Measurements from ENCODE around the gene ADAMTS10. TPM values are rescaled to one million over a fixed set of nuclear protein-coding genes. Genes with fewer than 3 reads are reported as not detected.
A peak's percentile ranks its signal among the peaks of the same experiment; 100 is the strongest.

ADAMTS10 gene
- total and polyA plus RNA-seq, 4 donors, result 1.2 to 10.1 (median 3.6) TPM

- TF ChIP-seq, protein P1, sequence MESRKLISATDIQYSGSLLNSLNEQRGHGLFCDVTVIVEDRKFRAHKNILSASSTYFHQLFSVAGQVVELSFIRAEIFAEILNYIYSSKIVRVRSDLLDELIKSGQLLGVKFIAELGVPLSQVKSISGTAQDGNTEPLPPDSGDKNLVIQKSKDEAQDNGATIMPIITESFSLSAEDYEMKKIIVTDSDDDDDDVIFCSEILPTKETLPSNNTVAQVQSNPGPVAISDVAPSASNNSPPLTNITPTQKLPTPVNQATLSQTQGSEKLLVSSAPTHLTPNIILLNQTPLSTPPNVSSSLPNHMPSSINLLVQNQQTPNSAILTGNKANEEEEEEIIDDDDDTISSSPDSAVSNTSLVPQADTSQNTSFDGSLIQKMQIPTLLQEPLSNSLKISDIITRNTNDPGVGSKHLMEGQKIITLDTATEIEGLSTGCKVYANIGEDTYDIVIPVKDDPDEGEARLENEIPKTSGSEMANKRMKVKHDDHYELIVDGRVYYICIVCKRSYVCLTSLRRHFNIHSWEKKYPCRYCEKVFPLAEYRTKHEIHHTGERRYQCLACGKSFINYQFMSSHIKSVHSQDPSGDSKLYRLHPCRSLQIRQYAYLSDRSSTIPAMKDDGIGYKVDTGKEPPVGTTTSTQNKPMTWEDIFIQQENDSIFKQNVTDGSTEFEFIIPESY (IDR thresholded peaks at IDR 0.05), result no peak
- TF ChIP-seq SP1 (IDR thresholded peaks at IDR 0.05) (no peak), FOXA2 (IDR thresholded peaks at IDR 0.05) (no peak), FOXA1 (IDR thresholded peaks at IDR 0.05) (no peak), RAD21 (IDR thresholded peaks at IDR 0.05) (no peak)
Measured at GRCh38 chr19:8593931-8594330, 16.6 kb downstream of the ADAMTS10 start (continued).

- WGBS, result 8% methylated on average over 55 of the region's 55 CpGs
- Histone ChIP-seq H3K36me3 (ENCODE audit: control insufficient read depth in 4 of 4, insufficient read depth in 3 of 4, low read depth in 1 of 4, low read length in 3 of 4) (peaks cover 0 to 11% (median 4%) of the 10 kb centered on the region in 4 donors), H3K4me1 (ENCODE audit: control insufficient read depth in 4 of 4, insufficient read depth in 4 of 4, low read length in 3 of 4) (peaks cover 0 to 10% (median 5%) of the 10 kb centered on the region in 4 donors), H3K9me3 (ENCODE audit: control insufficient read depth in 4 of 4, low read length in 3 of 4) (peaks cover 0 to 3% (median 1%) of the 10 kb centered on the region in 4 donors), H3K4me3 (ENCODE audit: low read depth in 1 of 3, low read length in 3 of 3) (peak overlapping the region in 1 of 3 donors; percentile 18), H3K9ac (ENCODE audit: low read depth in 1 of 2, low read length in 2 of 2) (no peak overlapping the region), H3K27ac (ENCODE audit: low read depth in 1 of 2, low read length in 2 of 2) (peak overlapping the region; percentile 17 to 28), H3K27me3 (ENCODE audit: control insufficient read depth in 4 of 4, insufficient read depth in 4 of 4, low read length in 3 of 4) (no peaks in the 10 kb centered on the region)
- peak; percentile 84 for DNase-seq (ENCODE audit: low spot score)
- peak; percentile 28 for TF ChIP-seq YY1 (IDR thresholded peaks at IDR 0.05)
- TF ChIP-seq JUND (IDR thresholded peaks at IDR 0.05), result no peak
- TF ChIP-seq SP1 (IDR thresholded peaks at IDR 0.05), result peak; percentile 64
Measured at GRCh38 chr19:8592231-8593009, 18.1 kb downstream of the ADAMTS10 start.

- WGBS, result 93% methylated on average over 32 of the region's 32 CpGs
- peaks cover 0 to 2% (median 1%) of the 10 kb centered on the region in 4 donors for H3K36me3 ChIP-seq (ENCODE audit: control insufficient read depth in 4 of 4, insufficient read depth in 3 of 4, low read depth in 1 of 4, low read length in 3 of 4)
- TF ChIP-seq YY1 (IDR thresholded peaks at IDR 0.05) (no peak), ATF3 (IDR thresholded peaks at IDR 0.05) (no peak), HNF4G (IDR thresholded peaks at IDR 0.05) (no peak), NR2F2 (IDR thresholded peaks at IDR 0.05) (no peak)
- TF ChIP-seq, protein P2, sequence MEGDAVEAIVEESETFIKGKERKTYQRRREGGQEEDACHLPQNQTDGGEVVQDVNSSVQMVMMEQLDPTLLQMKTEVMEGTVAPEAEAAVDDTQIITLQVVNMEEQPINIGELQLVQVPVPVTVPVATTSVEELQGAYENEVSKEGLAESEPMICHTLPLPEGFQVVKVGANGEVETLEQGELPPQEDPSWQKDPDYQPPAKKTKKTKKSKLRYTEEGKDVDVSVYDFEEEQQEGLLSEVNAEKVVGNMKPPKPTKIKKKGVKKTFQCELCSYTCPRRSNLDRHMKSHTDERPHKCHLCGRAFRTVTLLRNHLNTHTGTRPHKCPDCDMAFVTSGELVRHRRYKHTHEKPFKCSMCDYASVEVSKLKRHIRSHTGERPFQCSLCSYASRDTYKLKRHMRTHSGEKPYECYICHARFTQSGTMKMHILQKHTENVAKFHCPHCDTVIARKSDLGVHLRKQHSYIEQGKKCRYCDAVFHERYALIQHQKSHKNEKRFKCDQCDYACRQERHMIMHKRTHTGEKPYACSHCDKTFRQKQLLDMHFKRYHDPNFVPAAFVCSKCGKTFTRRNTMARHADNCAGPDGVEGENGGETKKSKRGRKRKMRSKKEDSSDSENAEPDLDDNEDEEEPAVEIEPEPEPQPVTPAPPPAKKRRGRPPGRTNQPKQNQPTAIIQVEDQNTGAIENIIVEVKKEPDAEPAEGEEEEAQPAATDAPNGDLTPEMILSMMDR (IDR thresholded peaks at IDR 0.05; ENCODE audit: low read depth, low read length, missing input control), result no peak
Measured at GRCh38 chr19:8589177-8589714, 21.3 kb downstream of the ADAMTS10 start.

More at GRCh38 chr19:8589177-8589714, 21.3 kb downstream of the ADAMTS10 start:
- peaks cover 0 to 10% (median 5%) of the 10 kb centered on the region in 4 donors for H3K4me1 ChIP-seq (ENCODE audit: control insufficient read depth in 4 of 4, insufficient read depth in 4 of 4, low read length in 3 of 4)
- peaks cover 0 to 3% (median 1%) of the 10 kb centered on the region in 4 donors for H3K9me3 ChIP-seq (ENCODE audit: control insufficient read depth in 4 of 4, low read length in 3 of 4)
- DNase-seq (ENCODE audit: low spot score), result no peak
- H3K4me3 ChIP-seq (ENCODE audit: low read depth in 1 of 3, low read length in 3 of 3), result no peak overlapping the region
- H3K9ac ChIP-seq (ENCODE audit: low read depth in 1 of 2, low read length in 2 of 2), result no peak overlapping the region
- no peak overlapping the region for H3K27ac ChIP-seq (ENCODE audit: low read depth in 1 of 2, low read length in 2 of 2)
- H3K27me3 ChIP-seq (ENCODE audit: control insufficient read depth in 4 of 4, insufficient read depth in 4 of 4, low read length in 3 of 4), result no peaks in the 10 kb centered on the region

All from liver (tissue), 9 donors.